Stimulated activated CD4-positive, alpha-beta T cell treated with anti-CD3 and anti-CD28 coated beads, Interleukin-2, amount 100 ng/mL, for 4 hours (primary cell): ENCODE measurements around the gene GAL3ST1.
"Not testable (repeated sequence)": the region's sequence is repeated elsewhere in the genome, so short reads cannot be mapped to it uniquely, and the experiment has no call there.

Source experiments
- DNase-seq: peaks from one replicate; pipeline ENCODE4 v3.0.0-alpha.2; 2020; ENCODE audit warnings: low read depth

Gene GAL3ST1

GRCh38 chr22:30564045-30564760 is 10.3 kb downstream of the GAL3ST1 start:
- DNase-seq = no peak

GRCh38 chr22:30562366-30562765 is 12.1 kb downstream of the GAL3ST1 start:
- no peak for DNase-seq

GRCh38 chr22:30561402-30562189 is 12.9 kb downstream of the GAL3ST1 start:
- no peak for DNase-seq

GRCh38 chr22:30560643-30561202 is 13.7 kb downstream of the GAL3ST1 start:
- not testable (repeated sequence) for DNase-seq

GRCh38 chr22:30559889-30560288 is 14.6 kb downstream of the GAL3ST1 start:
- DNase-seq = no peak

GRCh38 chr22:30557243-30557642 is 17.2 kb downstream of the GAL3ST1 start:
- DNase-seq = no peak

- no peak for DNase-seq
Measured at GRCh38 chr22:30556388-30556787, 18.1 kb downstream of the GAL3ST1 start.

GRCh38 chr22:30555282-30556210 is 18.9 kb downstream of the GAL3ST1 start:
- no peak for DNase-seq

GRCh38 chr22:30553971-30554370 is 20.5 kb downstream of the GAL3ST1 start:
- no peak for DNase-seq

GRCh38 chr22:30552719-30553118 is 21.7 kb downstream of the GAL3ST1 start:
- DNase-seq = no peak

- DNase-seq = not testable (repeated sequence)
Measured at GRCh38 chr22:30551813-30552212, 22.7 kb downstream of the GAL3ST1 start.

- no peak for DNase-seq
Measured at GRCh38 chr22:30547188-30547587, 27.3 kb downstream of the GAL3ST1 start.

- no peak for DNase-seq
Measured at GRCh38 chr22:30546616-30547015, 27.8 kb downstream of the GAL3ST1 start, which contains the start of gene SEC14L6. TSS of gene SEC14L6 (minus strand) at chr22:30546741. CDS start at chr22:30546682, 59 bp downstream.

- no peak for DNase-seq
Measured at GRCh38 chr22:30542811-30543188, 31.7 kb downstream of the GAL3ST1 start.

- no peak for DNase-seq
Measured at GRCh38 chr22:30541961-30542810, 32.3 kb downstream of the GAL3ST1 start.

- not testable (repeated sequence) for DNase-seq
Measured at GRCh38 chr22:30541511-30541910, 33.0 kb downstream of the GAL3ST1 start.

GRCh38 chr22:30539368-30539767 is 35.1 kb downstream of the GAL3ST1 start:
- no peak for DNase-seq

- DNase-seq = no peak
Measured at GRCh38 chr22:30538280-30538679, 36.2 kb downstream of the GAL3ST1 start.

- DNase-seq = no peak
Measured at GRCh38 chr22:30537083-30537731, 37.3 kb downstream of the GAL3ST1 start.

- no peak for DNase-seq
Measured at GRCh38 chr22:30535182-30535581, 39.3 kb downstream of the GAL3ST1 start.
